Activated naive CD8-positive, alpha-beta T cell treated with anti-CD3 and anti-CD28 coated beads, Interleukin-2, amount 50 U/mL, for 24 hours (primary cell): ENCODE data around the gene PEX11B.

Source experiments
- ATAC-seq: fragments of 150-1000 bp; cut with Tn5 transposase; one replicate; pipeline ENCODE4 v1.10.0; 2021
- DNase-seq: peaks from one replicate; pipeline ENCODE4 v3.0.0; 2021
- H3K27ac Mint-ChIP-seq: one replicate; pipeline ENCODE4 v1.8.0; 2021; ENCODE audit warnings: mild to moderate bottlenecking, mixed read lengths
- H3K27me3 Mint-ChIP-seq: one replicate; pipeline ENCODE4 v1.8.0; 2021; ENCODE audit warnings: mixed read lengths
- H3K36me3 Mint-ChIP-seq: one replicate; pipeline ENCODE4 v1.8.0; 2021; ENCODE audit warnings: low read depth, mixed read lengths
- H3K4me1 Mint-ChIP-seq: one replicate; pipeline ENCODE4 v1.8.0; 2021; ENCODE audit warnings: mixed read lengths
- H3K4me3 Mint-ChIP-seq: one replicate; pipeline ENCODE4 v1.8.0; 2021; ENCODE audit warnings: mild to moderate bottlenecking, moderate library complexity, mixed read lengths
- H3K9me3 Mint-ChIP-seq: one replicate; pipeline ENCODE4 v1.8.0; 2021; ENCODE audit warnings: mixed read lengths

The PEX11B gene, protein sequence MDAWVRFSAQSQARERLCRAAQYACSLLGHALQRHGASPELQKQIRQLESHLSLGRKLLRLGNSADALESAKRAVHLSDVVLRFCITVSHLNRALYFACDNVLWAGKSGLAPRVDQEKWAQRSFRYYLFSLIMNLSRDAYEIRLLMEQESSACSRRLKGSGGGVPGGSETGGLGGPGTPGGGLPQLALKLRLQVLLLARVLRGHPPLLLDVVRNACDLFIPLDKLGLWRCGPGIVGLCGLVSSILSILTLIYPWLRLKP

DNA sequence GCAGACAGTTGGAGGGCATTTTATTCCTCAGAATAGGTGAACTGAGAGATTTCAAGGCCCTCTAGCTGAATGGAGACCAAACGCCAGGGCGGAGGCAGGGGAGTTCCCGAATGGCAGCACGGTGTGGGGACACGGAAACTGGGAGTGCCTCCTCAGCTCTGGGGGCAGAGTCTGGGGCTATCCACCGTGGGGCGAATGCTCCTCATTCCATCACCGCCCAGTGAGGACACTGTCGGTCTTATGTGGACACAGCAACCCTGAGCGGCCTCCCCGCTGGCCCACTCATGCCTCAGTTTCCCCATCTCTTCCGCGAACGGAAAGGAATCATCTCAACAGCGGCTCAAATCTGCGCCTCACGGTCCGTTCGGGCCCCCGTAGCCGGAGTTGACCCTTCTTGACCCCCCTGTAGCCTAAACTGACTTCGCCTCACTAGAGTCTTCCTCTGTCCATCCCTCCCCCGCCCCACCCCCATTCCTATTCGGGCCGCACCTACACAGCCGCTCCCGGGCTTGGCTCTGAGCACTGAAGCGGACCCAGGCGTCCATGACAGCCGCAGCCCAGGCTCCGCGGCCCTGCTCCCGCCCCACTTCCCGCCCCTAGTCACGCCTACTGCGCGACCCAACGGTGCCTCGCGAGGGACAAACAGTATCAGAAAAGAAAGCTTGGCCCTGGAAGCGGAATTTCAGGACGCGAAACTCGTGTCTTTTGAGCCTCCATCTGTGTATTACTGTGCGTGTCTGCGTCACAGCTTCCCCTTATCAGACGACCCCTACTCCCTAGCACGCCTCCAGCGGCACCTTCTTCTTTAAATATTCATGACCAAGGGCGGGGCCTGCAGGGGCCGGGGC, at the start of gene PEX11B:
PEX11B (minus strand) TSS at position 574 of the 848 bp plus-strand sequence; CDS start at position 545, 29 bp downstream.
- Mint-ChIP-seq H3K4me1 (peaks cover 42% of the 10 kb centered on the region), H3K4me3 (peak within 1 kb of the TSS; percentile 96), H3K9me3 (no peaks in the 10 kb centered on the region), H3K27me3 (no peaks in the 10 kb centered on the region), H3K36me3 (peaks cover 34% of the 10 kb centered on the region), H3K27ac (peak within 1 kb of the TSS; percentile 96)
- peak; percentile 94 for ATAC-seq
- DNase-seq: peak; percentile 91

DNA sequence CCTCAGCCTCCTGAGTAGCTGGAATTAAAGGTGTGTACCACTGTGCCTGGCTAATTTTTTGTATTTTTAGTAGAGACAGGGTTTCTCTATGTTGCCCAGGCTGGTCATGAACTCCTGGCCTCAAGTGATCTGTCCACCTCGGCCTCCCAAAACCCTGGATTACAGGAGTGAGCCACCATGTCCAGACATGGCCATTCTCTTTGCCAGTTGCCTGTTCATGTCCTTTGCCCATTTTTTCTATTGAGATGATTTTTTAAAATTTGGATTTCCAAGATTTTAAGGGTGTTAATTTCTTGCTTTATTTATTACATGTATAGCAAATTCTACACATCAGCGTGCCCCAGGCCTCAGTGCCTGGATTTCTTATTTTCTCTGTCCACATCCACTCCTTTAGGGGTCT, 48.8 kb upstream of the PEX11B start:
- no peaks in the 10 kb centered on the region for H3K27me3 Mint-ChIP-seq
- H3K4me3 Mint-ChIP-seq: no peak overlapping the region
- DNase-seq (no peak), ATAC-seq (no peak)
- H3K4me1 Mint-ChIP-seq: peaks cover 26% of the 10 kb centered on the region
- H3K36me3 Mint-ChIP-seq: peaks cover 9% of the 10 kb centered on the region
- peaks cover 8% of the 10 kb centered on the region for H3K9me3 Mint-ChIP-seq
- no peak overlapping the region for H3K27ac Mint-ChIP-seq

DNA sequence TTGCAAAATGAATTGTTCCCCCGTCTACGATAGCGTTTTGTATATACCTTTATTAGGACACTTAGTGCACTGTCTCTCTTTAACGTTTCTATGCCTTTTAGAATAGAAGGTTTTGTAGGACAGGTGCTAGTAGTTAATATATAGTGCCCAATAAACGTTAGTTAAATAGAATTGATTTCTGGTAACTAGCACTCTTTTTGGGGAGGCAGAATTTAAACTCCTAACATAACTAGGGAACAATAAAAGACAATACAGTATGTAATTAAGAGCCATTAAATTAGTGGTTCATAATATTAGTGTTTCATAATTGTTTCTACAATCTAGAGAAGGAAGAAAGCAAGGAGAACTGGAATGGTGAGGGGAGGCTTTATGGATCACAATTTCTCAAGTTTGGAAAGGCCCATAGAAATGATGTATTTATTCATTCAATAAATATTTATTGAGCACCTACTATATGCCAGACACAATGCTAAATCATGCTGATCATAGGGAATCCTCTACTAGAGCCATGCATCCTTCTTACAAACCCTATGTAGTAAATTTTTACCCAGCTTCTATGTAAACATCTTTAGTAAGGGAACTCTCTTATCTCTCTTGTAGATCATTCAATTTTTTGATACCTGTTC, 46.7 kb upstream of the PEX11B start:
- H3K36me3 Mint-ChIP-seq: peaks cover 15% of the 10 kb centered on the region
- peak overlapping the region; percentile 96 for H3K27ac Mint-ChIP-seq
- ATAC-seq: no peak
- peak overlapping the region; percentile 96 for H3K4me3 Mint-ChIP-seq
- H3K4me1 Mint-ChIP-seq: peaks cover 31% of the 10 kb centered on the region
- H3K27me3 Mint-ChIP-seq: no peaks in the 10 kb centered on the region
- DNase-seq: no peak
- H3K9me3 Mint-ChIP-seq: peaks cover 8% of the 10 kb centered on the region

DNA sequence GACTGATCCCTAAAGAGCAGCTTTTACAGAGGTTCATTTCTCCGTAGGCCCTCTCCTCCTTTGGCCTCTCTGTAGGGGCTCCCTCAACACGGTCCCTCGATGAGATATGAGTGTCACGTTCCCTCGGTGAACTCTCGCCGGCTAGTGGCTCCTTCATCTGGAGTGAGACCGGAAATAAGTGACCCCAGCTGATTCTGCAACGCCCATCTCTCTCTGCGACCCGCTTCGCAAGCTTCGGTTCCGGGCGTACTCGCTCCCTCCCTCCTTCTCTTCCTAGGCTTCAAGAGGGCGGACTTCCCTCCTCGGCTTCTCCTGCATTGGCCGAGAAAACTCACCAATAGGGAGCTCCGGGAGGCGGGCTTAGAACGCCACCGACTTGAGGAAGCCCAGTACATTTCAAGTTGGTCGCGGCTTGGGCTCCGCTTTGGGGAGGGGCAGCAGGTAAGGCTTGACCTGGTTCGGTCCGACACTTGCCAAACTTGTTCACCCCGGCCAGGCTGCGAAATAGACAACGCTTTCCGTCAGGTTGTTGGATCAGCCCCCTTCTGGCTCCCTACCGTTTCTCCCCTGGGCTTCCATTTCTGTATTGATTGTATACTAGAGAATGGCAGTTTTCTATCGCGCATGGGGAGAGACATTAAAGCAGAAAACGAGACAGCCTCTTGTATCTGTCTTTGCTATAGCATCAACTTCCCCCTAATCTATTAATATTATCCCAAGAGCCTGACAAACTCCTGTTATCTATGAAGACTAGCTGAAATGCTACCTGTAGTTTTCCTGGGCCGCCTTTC, 46.0 kb upstream of the PEX11B start, which contains the start of the genes ANKRD34A and POLR3GL:
ANKRD34A (minus strand) TSS at position 248 of the 791 bp plus-strand sequence. CDS start 2,816 bp downstream, outside the sequence.
POLR3GL (plus strand) TSS at position 363 of the 791 bp plus-strand sequence. CDS start 10,176 bp downstream, outside the sequence.
- Mint-ChIP-seq H3K27ac (peak within 1 kb of the TSS; percentile 96), H3K4me3 (peak within 1 kb of the TSS; percentile 96), H3K4me1 (peaks cover 36% of the 10 kb centered on the region), H3K36me3 (peaks cover 17% of the 10 kb centered on the region), H3K9me3 (peaks cover 8% of the 10 kb centered on the region), H3K27me3 (no peaks in the 10 kb centered on the region)
- DNase-seq: peak; percentile 90
- peak; percentile 86 for ATAC-seq

DNA sequence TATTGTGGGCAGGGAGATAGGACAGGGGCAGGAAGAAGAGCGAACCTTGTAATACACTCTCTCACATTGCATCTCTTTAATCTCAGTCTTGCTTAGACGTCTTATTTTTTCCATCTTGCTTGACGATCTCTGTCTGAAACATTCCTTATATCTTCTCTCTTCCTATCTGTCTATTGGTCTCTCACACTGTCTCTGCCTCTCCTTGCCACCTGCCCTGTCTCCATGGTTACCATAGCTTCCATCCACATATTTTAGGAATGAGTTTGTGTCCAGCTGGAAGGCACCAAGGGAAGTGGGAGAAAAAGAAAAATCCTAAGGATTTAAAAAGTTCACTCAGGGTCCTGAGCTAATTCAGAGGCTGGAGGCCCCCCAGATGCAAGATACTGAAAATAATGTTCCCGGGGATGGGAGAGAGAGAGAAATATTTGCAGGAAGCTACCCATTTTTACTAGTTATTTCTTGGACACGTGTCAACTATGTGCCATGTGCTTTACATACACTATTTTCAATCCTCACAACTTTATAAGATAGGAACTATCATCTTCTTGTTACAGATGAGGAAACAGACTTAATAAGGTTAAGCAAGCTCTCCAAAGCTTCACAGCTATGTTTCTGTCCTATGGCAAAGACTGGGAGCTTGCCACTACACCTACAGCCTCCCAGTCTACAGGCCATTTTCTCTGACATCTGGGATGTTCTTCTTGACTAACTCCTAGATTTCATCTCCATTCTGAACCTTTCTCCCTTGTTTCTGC, 44.9 kb upstream of the PEX11B start:
- H3K4me3 Mint-ChIP-seq: peak overlapping the region; percentile 96
- H3K4me1 Mint-ChIP-seq: peaks cover 47% of the 10 kb centered on the region
- H3K9me3 Mint-ChIP-seq: peaks cover 8% of the 10 kb centered on the region
- H3K36me3 Mint-ChIP-seq: peaks cover 19% of the 10 kb centered on the region
- DNase-seq (no peak), ATAC-seq (no peak)
- no peaks in the 10 kb centered on the region for H3K27me3 Mint-ChIP-seq
- H3K27ac Mint-ChIP-seq: peak overlapping the region; percentile 96

DNA sequence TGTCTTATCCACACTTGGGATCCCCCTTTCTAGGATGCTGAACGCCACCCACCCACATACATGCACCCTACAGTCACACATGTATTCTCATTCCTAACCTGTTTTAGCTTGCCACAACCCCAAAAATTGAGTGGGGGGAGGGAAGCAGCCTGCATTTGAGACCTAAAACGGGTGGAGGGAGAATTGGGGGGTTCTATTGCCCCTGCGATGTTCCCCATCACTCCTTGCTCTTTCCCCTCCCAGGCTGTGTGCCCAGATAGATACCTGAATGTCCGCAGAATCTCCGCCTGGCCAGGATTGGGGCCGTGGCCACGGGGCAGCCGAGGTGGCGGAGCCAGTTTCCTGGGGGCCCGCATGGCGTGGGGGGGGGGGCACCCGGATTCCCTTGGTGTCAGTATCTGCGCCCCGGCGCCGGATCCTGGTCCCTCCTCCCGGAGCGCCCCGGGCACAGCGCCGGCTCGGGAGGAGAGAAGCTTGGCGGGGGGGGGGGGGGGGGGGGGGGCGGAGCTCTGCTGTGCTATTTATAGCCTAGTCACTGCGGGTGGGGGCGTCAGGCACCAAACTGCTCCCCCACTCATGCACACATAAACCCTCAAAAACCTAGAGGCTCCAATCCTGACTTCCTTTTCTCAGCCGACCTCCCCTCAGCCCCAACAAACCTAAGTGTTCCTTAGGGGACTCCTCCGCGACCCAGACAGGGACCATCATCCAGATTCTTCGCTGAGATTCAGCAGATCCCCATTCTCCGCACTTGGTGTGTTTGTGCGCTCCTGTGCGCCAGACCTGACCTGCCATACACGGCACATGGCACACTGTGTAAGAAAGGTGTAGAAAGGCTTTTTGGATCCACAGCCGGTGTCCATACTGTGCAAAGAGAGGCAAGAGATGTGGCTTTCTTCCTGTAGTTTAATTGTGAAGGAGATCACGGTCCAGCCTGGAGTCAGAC, 43.9 kb upstream of the PEX11B start:
- Mint-ChIP-seq H3K27me3 (no peaks in the 10 kb centered on the region), H3K27ac (peak overlapping the region; percentile 96), H3K4me1 (peaks cover 53% of the 10 kb centered on the region), H3K9me3 (peaks cover 1% of the 10 kb centered on the region), H3K4me3 (peak overlapping the region; percentile 96), H3K36me3 (peaks cover 13% of the 10 kb centered on the region)
- peak; percentile 10 for ATAC-seq
- DNase-seq: peak; percentile 47

DNA sequence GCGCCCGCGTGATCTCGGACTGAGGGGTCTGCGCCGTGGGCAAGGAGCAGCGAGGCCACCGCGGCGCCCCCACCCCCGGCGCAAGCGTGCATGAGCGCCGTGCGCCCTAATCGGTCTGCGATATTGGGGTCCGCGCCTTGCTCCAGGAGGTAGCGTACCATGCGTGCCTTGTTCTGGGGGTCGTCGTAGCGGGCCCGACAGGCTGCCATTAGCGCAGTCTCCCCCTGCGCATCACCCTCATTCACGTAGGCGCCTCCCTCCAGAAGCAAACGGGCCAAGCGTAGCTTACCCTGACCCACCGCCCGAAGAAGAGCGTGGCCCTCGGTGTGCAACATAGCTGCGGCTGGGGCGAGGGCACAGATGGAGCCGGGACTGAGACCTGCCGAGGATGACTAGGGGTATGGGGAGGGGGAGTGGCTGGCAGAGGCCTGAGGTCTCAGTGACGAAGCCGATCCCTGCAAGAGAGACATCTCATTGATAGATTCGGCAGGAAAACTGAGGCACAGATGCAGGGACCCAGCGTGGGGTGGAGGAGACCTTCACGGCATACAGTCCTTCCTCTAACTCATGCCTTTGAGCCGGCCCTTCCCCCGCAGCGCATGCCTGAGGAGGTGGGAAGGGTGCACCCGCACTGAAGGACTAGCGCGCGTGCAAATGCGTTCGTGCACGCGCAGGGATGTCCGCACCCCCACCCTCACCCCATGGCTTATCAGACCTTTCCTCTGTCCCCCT, 43.1 kb upstream of the PEX11B start:
- peaks cover 57% of the 10 kb centered on the region for H3K4me1 Mint-ChIP-seq

DNA sequence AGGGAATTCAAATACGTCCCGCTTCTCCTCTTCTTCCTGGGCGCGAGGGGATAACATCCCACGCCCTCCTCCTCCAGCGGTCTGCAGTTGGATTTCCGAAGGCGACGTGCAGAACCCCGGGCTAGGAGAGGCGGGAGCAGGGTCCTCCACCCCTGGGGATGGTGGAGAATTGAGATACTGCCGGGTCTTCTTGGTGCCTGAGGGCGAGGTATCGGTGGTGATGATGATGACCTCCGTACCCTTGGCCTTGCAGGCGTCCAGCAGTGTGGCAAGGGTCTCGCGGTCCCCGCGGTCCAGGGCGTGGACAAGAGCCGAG, 42.5 kb upstream of the PEX11B start:
- DNase-seq (no peak), ATAC-seq (no peak)
- Mint-ChIP-seq H3K9me3 (no peaks in the 10 kb centered on the region), H3K27me3 (no peaks in the 10 kb centered on the region), H3K4me3 (peak overlapping the region; percentile 96), H3K36me3 (peaks cover 10% of the 10 kb centered on the region), H3K4me1 (peaks cover 61% of the 10 kb centered on the region), H3K27ac (peak overlapping the region; percentile 88)

More for the DNA sequence above, 43.1 kb upstream of the PEX11B start:
- peak; percentile 2 for ATAC-seq
- Mint-ChIP-seq H3K9me3 (no peaks in the 10 kb centered on the region), H3K4me3 (peak overlapping the region; percentile 96), H3K36me3 (peaks cover 10% of the 10 kb centered on the region), H3K27me3 (no peaks in the 10 kb centered on the region), H3K27ac (peak overlapping the region; percentile 88)
- peak; percentile 69 for DNase-seq

DNA sequence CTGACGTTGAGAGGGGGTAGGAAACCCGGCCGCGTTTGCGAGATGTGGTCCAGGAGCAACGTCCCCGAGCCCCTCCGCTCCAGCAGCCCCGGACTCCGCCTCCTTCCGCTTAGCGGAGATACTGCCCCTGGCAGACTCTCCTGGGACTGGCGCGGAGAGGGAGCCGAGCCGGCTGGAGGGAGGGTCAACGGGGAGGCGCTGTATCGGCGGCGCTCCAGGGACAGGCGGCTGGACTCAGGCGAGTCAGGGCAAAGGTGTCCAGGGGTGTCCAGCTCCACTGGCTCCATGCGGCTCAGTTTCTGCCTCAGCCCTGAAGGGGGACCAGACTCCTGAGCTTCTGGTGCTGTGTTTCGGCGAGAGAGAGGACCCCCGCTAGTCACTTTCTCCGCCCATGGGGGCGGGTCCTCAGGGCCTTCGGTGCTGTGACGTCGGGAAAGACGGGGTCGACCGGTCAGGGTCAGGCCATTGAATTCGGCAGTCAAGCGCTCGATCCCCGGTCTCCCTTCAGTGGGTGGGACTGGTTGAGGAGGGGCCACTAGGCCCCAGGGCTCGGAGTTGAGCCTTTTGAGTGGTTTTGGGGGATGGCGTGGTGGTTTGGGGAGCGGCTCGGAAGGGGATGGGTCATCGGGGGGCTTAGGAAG, 42.1 kb upstream of the PEX11B start:
- peak overlapping the region; percentile 96 for H3K4me3 Mint-ChIP-seq
- no peak for ATAC-seq
- H3K4me1 Mint-ChIP-seq: peaks cover 63% of the 10 kb centered on the region
- H3K36me3 Mint-ChIP-seq: peaks cover 10% of the 10 kb centered on the region
- peak; percentile 68 for DNase-seq
- no peaks in the 10 kb centered on the region for H3K27me3 Mint-ChIP-seq
- peak overlapping the region; percentile 88 for H3K27ac Mint-ChIP-seq
- H3K9me3 Mint-ChIP-seq: no peaks in the 10 kb centered on the region

DNA sequence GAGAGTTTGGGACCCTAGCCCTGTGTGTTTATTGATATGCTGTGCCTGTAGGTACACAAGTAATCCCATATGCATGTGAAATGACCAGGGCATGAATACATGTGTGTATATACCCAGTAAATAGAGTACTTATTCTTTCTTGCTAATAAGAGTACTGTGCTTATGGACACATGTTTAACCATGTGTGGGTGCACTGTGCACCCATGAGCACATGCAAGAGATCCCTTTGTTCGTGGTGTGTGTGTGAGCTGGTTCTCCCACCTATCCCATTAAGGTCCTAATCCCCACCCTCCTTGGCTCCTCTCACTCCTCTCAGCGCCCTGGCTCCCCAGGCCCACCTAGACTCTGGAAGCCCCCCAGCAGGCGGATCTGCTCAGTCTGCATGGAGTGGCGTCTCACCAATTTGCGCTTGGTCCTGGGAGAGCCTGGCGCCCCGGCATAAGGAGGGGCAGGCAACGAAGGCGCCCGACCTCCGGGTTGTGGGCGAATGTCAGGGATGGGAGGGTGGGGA, 41.5 kb upstream of the PEX11B start:
- ATAC-seq (no peak), DNase-seq (no peak)
- Mint-ChIP-seq H3K4me3 (peak overlapping the region; percentile 96), H3K27me3 (no peaks in the 10 kb centered on the region), H3K4me1 (peaks cover 63% of the 10 kb centered on the region), H3K36me3 (peaks cover 10% of the 10 kb centered on the region), H3K27ac (peak overlapping the region; percentile 30), H3K9me3 (no peaks in the 10 kb centered on the region)

DNA sequence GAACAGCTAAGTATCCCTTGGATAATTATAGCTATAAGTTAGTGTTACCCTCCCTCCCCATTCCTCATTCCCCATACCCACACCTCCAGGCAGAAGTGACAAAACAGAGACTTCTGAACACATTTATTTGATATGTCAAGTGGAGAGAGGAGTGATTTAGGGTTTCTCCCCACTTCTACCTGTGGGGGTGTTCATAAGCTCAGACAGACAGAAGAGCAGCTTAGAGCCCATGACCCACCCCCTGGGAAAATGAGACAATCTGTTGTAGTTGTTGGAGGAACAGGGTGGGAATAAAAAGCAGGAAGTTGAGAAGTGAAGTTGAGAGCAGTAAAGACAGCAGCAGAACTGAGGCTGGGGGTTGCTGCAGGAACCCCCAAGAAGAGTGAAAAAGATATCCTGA, 40.8 kb upstream of the PEX11B start:
- Mint-ChIP-seq H3K4me3 (peak overlapping the region; percentile 96), H3K27ac (no peak overlapping the region), H3K27me3 (no peaks in the 10 kb centered on the region), H3K36me3 (peaks cover 10% of the 10 kb centered on the region), H3K9me3 (no peaks in the 10 kb centered on the region), H3K4me1 (peaks cover 69% of the 10 kb centered on the region)
- no peak for DNase-seq
- no peak for ATAC-seq

DNA sequence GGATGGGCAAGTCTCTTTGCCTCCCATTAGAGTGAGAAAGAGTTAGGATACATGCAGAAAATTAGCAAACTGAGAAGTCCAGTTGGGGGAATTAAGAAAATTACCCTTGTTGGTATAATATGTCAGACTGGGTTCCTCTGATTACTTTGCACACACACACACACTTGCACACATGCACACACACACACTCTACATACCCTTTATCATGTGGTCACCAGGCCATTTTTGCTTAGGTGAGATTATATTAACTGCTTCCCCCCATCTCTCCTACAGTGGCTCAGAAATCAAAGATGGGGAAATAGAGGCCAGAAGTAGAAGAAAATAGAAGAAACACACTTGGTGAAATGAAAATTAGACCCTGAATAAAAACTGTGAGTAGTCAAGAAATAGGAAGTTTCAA, 40.2 kb upstream of the PEX11B start:
- Mint-ChIP-seq H3K36me3 (peaks cover 10% of the 10 kb centered on the region), H3K27ac (no peak overlapping the region), H3K27me3 (no peaks in the 10 kb centered on the region), H3K4me3 (no peak overlapping the region), H3K9me3 (no peaks in the 10 kb centered on the region), H3K4me1 (peaks cover 68% of the 10 kb centered on the region)
- no peak for ATAC-seq
- DNase-seq: no peak
